HG03025 (cell line): ENCODE data around the gene CDKL5.
A peak's percentile ranks its signal among the peaks of the same experiment; 100 is the strongest.
"Not testable (repeated sequence)": the region's sequence is repeated elsewhere in the genome, so short reads cannot be mapped to it uniquely, and the experiment has no call there.

ENCODE experiments used
- ATAC-seq: cut with Tn5 transposase; IDR thresholded peaks from one replicate; pipeline ENCODE4 v1.9.1; 2021; ENCODE audit warnings: mild to moderate bottlenecking, moderate library complexity; ENCODE audit not compliant: unreplicated experiment, low FRiP score

The CDKL5 gene

DNA sequence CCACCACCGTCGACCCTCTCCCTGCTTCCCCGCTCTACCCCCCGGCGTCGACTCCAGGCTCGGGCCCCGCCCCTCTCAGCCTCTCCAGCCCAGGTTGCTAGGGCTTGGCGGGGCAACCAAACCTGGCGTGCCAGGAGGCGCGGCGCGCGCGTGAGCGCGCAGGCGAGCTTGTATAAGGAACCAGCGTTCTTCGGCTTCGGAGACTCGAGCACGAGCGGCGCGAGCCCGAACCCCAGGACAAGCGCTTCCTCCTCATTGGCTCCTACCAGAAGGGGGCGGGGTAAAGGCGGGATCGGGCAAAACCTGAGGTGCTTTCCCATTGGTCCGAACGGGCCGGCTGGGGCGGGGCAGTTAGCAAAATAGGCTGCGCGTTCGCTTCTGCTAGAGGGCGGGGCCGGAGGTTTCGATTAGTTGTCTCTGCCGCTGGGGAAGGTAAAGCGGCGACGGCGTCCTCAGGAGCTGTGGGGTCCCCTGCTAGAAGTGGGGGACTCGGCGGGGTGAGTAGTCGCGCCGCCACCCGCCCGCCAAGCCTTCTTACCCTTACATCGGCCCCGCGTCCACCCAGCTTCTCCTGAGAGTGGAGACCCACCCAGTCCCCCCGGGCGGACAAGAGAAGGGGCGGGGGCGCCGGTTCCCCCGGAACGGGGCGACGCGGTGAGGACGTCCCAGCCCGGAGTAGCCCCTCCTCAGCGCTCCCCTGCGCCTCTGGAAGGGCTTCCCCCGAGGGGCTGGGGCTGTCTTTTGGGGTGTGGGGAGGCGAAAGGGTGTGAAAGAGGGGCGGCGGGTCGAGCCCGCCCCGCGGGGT, at the start of gene CDKL5:
CDKL5 (plus strand) TSS at position 410 of the 805 bp plus-strand sequence. CDS start 81,489 bp downstream, outside the sequence.
- peak; percentile 91 for ATAC-seq

- no peak for ATAC-seq
These were observed 47.6 kb upstream of the CDKL5 start for GRCh38 chrX:18377796-18378195.

GRCh38 chrX:18389966-18390365, 35.4 kb upstream of the CDKL5 start:
- ATAC-seq, result no peak

DNA sequence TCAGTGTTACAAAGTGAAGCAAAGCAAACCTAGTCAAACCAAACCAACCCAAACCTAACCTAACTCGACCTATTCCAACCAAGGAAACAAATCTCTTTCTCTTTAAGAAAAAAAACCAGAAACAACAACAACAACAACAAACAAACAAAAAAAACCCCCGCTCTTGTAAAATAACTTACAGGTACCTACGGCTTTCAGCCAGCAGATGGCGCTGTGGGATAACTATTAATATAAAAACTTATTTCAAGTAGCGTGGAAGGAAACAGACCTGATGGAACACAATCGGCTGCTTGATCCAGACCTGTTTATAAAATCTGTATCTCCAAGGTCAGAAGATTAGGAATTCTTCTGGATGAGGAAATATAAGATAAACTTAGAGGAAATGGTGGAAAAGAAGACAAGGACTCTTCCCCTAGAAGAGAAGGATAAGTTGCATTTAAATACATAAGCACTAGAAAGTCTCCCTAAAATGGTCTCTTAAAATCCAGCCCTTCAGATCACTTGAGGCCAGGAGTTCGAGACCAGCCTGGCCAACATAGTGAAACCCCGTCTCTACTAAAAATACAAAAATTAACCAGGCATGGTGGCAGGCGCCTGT, 34.4 kb upstream of the CDKL5 start:
- ATAC-seq, result no peak

DNA sequence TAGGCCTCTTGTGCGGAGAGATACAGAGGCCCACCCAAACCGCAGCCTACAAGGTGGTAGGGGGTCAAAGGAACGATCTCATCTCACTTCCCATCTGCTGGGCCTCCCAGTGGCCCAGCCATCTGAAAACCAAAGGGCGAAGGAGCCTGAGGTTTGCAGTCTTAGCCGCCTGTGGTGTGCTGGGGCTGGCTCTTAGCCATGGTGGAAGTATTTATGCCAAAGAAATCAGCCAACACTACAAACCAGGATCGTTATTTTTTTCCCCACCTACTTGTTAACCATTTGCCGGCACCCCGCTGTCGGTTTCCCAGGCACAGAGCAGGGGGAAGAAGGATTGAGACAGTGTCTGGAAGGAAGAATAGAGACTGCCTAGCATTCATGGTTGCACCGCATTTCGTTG, 30.9 kb upstream of the CDKL5 start:
- ATAC-seq, result no peak

DNA sequence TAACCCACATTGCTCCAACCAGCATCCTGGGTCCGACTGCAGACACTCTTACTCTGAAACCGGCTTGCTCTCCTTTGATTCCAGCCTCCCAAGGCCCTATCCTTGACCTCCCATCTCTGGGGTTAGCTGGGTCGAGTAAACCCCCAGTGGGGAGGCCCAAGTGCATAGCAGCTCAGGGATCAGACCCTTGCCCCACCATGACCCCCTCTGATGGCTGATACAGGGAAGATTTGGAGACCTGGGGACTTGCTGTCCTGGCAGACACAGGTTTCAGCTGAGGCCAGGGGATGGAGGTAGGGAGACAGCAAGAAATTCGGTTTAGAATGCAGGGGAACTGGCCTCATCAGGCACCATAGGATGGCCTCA, 23.6 kb upstream of the CDKL5 start:
- ATAC-seq, result no peak

GRCh38 chrX:18406531-18407266, 18.7 kb upstream of the CDKL5 start:
- no peak for ATAC-seq

DNA sequence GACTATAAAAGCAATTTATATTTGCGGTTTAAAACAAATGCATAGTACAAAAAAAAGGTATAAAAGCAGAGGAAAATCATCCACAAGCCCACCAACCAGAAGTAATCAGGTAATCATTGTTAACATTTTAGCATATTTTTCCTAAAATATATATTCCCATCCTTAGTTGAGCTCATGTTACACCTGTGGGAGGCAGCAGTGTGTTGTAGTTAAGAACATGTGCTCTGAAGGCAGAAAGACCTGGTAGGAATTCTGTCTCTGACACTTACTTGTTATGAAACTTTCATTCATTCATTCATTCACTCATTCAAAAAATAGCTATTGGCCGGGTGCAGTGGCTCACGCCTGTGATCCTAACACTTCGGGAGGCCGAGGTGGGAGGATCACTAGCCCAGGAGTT, 15.4 kb upstream of the CDKL5 start:
- ATAC-seq, result no peak

GRCh38 chrX:18415386-18415785, 10.0 kb upstream of the CDKL5 start:
- no peak for ATAC-seq

DNA sequence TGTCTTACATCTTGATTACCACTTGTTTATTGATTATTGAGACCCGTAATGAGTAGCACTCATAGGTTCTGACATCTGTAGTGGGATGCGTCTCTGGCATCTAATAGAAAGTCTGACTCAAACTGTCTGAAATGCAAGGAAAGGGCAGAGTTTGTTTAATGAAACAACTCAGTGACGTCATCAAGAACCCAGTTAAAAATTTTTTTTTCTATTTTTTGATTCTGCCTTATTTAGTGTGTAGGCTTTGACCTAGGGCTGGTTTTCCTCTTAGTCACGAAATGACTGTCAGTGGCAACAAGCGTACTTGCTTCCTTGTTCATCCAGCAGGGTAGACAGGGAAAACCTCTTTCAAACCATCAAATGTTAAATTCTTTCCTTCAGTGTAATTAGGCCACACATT, 3.1 kb upstream of the CDKL5 start:
- ATAC-seq, result no peak

GRCh38 chrX:18422886-18423285, 2.5 kb upstream of the CDKL5 start:
- no peak for ATAC-seq

DNA sequence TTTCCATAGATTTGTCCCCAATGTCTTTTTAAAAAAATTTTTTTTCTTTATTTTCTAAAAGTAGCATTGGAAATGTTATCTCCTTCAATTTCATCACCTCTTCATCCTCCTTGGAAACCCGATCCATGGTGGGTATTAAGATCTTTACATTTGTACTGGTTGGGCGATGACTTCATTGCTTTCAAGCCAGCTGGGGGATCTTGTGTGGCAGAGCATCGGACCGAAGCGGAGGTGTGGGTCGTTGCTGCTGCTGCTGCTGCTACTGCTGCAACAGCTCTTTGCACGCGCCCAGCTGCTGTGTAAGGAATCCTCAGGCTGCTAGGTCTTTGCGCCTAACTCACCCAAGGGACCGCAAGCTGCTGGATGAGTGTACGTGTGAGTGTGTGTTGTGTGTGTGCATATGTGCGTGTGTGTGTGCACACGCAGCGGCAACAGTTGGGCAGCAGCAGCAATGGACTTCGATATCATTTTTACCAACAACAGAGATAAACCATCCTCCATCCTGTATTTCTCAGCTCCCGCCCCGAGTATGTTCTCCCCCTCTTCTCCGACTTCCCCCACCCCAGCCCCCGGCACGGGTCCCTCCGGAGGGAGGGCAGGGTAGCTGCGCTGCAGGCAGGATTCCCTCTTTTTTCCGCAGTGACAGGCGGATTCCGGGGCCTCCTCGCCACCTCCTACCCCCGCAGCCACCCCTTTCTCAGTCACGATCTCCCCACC, 768 bp upstream of the CDKL5 start:
- ATAC-seq, result peak; percentile 11

- no peak for ATAC-seq
These were observed 554 bp downstream of the CDKL5 start for GRCh38 chrX:18426004-18426320.

GRCh38 chrX:18428006-18428405, 2.6 kb downstream of the CDKL5 start:
- ATAC-seq, result no peak

GRCh38 chrX:18433288-18433687, 7.9 kb downstream of the CDKL5 start:
- not testable (repeated sequence) for ATAC-seq

DNA sequence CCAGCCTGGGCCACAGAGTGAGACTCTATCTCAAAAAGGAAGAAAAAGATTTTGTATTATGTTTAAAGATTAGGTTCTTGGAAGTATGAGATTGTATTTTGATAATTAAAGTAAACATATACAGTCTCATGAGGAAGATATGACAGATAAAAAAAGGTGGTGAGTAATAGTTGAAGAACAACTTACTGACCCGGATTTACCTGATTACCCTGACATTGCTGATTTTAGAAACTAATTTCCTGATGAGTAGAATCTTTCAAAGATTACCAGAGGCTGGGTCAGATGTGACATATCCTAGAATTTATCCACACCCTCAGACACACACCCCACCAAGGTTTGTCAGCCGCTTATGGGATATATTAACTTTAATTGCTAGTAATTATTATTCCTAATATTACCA, 9.5 kb downstream of the CDKL5 start:
- no peak for ATAC-seq

GRCh38 chrX:18436017-18436416, 10.6 kb downstream of the CDKL5 start:
- no peak for ATAC-seq

GRCh38 chrX:18440835-18441234, 15.4 kb downstream of the CDKL5 start:
- ATAC-seq, result no peak

- no peak for ATAC-seq
These were observed 16.5 kb downstream of the CDKL5 start for GRCh38 chrX:18441780-18442367.

DNA sequence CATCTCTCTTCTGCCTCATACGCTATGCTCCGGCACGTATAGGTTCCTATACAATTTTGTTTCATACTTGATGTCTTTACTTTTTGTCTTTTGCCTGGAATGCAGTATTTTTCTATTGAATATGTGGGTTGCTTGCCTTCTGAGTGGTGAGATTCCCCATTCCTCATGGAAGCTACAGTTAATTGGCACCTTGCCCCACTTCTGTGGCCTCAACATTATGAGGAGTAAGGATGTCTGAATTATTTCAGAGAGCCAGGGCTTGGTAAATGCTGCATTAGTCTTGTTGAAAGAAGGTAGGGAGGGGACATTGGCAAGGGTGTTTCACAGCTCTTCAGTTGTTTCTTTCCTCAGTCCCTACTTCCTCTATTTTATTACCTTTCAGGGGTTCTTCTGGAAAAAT, 23.0 kb downstream of the CDKL5 start:
- ATAC-seq, result no peak

GRCh38 chrX:18449236-18449635, 23.8 kb downstream of the CDKL5 start:
- ATAC-seq, result no peak
